Activated naive CD8-positive, alpha-beta T cell treated with anti-CD3 and anti-CD28 coated beads, Interleukin-2, amount 50 U/mL, for 24 hours (primary cell): ENCODE data around the gene FCHO1.

ENCODE experiments used
- ATAC-seq: fragments of 150-1000 bp; cut with Tn5 transposase; one replicate; pipeline ENCODE4 v1.10.0; 2021
- DNase-seq: peaks from one replicate; pipeline ENCODE4 v3.0.0; 2021
- H3K27ac Mint-ChIP-seq: one replicate; pipeline ENCODE4 v1.8.0; 2021; ENCODE audit warnings: mild to moderate bottlenecking, mixed read lengths
- H3K27me3 Mint-ChIP-seq: one replicate; pipeline ENCODE4 v1.8.0; 2021; ENCODE audit warnings: mixed read lengths
- H3K36me3 Mint-ChIP-seq: one replicate; pipeline ENCODE4 v1.8.0; 2021; ENCODE audit warnings: low read depth, mixed read lengths
- H3K4me1 Mint-ChIP-seq: one replicate; pipeline ENCODE4 v1.8.0; 2021; ENCODE audit warnings: mixed read lengths
- H3K4me3 Mint-ChIP-seq: one replicate; pipeline ENCODE4 v1.8.0; 2021; ENCODE audit warnings: mild to moderate bottlenecking, moderate library complexity, mixed read lengths
- H3K9me3 Mint-ChIP-seq: one replicate; pipeline ENCODE4 v1.8.0; 2021; ENCODE audit warnings: mixed read lengths

The FCHO1 gene

DNA sequence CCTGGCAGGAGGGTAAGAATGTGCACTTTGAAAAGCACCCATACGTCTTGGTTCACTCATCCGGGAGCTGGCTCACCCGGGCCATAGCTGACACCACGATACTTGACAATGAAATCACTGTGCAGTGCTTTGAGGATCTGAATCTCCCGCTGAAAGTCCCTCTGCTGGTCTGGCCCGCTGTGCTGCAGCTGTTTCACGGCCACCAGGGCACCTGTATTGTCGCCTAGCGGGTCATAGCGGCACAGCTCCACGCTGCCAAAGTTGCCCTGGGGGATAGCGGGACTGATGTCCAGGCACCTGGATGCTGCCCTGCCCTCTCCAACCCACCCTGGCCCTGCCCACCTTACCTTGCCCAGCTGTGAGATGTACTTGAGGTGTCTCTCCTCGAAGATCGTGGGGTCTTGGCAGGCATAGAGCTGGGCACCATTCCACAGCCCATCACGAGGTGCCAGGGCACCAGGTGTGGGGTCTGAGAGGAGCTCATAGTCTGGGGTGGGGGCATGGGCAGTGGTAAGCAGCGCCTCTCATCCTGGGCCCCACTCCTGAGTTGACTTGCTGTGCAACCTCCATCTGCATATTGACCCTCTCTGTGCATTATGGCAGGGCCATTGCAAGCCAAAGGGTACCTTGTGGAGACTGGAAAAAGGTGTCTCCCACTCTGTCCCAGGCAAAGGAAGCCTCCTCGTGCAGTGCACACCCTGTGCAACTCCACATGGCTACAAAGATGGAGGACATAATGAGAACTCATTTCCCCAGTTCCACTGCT is 81.3 kb downstream of the FCHO1 start:
- no peak for ATAC-seq
- Mint-ChIP-seq H3K9me3 (peaks cover 3% of the 10 kb centered on the region), H3K27me3 (no peaks in the 10 kb centered on the region), H3K27ac (no peak overlapping the region), H3K4me3 (no peak overlapping the region), H3K4me1 (no peaks in the 10 kb centered on the region), H3K36me3 (peaks cover 56% of the 10 kb centered on the region)
- DNase-seq = no peak

- peaks cover 63% of the 10 kb centered on the region for H3K36me3 Mint-ChIP-seq
- DNase-seq (no peak), ATAC-seq (no peak)
- no peaks in the 10 kb centered on the region for H3K27me3 Mint-ChIP-seq
- peaks cover 3% of the 10 kb centered on the region for H3K9me3 Mint-ChIP-seq
- no peak overlapping the region for H3K4me3 Mint-ChIP-seq
- H3K27ac Mint-ChIP-seq = no peak overlapping the region
- H3K4me1 Mint-ChIP-seq = peaks cover 13% of the 10 kb centered on the region
These were observed 83.3 kb downstream of the FCHO1 start for GRCh38 chr19:17834350-17835181.

DNA sequence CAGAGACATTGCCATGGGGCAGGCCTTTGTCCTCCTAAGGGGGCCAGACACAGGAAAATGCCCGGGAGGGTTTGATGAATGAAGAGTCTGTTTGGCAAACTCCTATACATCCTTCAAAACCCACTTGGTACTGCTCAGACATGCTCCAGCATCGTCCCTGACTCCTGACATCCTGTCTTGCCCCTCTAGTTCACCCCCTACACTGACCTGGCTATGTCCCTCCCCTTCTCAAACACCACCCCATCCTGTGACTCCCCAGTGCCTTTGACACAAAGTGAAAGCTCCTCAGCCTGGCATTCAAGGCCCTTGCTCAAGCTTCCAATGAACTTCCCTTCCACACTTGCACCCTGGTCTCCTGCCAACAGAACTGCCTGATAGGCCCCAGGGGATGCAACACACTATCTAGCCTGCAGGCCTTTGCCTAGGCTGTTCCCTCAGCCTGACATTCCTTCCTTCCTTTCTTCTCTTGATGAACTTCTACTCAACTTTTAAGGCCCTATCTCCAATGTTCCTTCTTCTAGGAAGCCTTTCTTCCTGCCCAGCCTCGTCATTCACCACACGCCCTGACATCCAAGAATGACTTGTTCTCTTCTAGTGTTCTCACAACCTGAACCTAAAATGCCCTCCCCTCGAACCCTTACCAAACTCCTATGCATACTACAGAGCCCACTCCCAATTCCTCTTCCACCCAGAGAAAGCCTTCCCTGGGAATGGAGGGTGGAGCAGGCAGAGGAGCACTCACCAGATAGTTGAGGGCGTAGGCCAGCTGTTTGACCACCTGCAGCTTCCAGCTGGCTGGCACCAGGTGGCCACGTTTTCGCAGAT is 84.1 kb downstream of the FCHO1 start:
- Mint-ChIP-seq H3K9me3 (peaks cover 3% of the 10 kb centered on the region), H3K4me1 (peaks cover 13% of the 10 kb centered on the region), H3K27me3 (no peaks in the 10 kb centered on the region), H3K4me3 (no peak overlapping the region), H3K27ac (peak overlapping the region; percentile 7), H3K36me3 (peaks cover 60% of the 10 kb centered on the region)
- no peak for DNase-seq
- no peak for ATAC-seq

DNA sequence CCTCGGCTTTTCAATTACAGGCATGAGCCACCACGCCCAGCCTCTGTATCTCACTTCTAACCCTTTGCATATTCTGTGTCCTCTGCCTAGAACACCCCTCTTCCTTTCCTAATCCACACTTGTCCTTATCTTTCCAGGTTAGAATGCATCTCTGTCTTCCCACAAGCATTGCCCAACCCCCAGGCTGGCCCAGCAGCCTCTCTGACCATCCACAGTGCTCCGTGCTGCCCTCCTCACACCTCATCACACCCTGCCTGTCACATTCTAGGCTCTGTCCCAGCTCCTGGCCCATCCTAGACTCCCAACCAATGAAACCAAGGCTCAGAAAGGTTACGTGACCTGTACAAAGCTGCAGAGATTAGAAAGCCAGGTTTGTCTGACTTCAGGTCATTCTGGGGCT is 85.3 kb downstream of the FCHO1 start:
- Mint-ChIP-seq H3K36me3 (peaks cover 61% of the 10 kb centered on the region), H3K27ac (no peak overlapping the region), H3K9me3 (peaks cover 3% of the 10 kb centered on the region), H3K27me3 (no peaks in the 10 kb centered on the region), H3K4me1 (peaks cover 13% of the 10 kb centered on the region), H3K4me3 (no peak overlapping the region)
- no peak for ATAC-seq
- no peak for DNase-seq

DNA sequence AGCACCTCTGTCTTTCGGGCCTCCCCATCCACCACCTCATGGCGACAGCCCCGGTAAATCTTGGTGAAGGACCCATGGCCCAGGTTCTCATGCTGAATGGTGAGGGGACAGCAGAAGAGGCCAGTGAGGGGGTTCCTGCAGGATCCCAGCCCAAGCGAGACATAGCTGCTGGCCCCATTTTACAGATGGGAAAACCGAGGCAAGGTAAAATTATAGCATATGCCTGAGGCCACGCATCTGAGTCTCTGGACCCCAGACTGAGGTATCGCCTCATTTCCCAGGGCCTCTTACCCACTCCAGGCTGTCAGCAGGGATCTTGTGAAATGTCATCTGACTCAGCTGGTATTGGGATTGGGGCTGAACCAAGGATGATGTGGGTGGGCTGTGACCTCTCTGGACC is 86.7 kb downstream of the FCHO1 start:
- ATAC-seq (peak; percentile 16), DNase-seq (no peak)
- Mint-ChIP-seq H3K27ac (peak overlapping the region; percentile 10), H3K4me1 (peaks cover 13% of the 10 kb centered on the region), H3K27me3 (no peaks in the 10 kb centered on the region), H3K36me3 (peaks cover 51% of the 10 kb centered on the region), H3K4me3 (no peak overlapping the region), H3K9me3 (no peaks in the 10 kb centered on the region)
